Astrocyte (in vitro differentiated cells and primary cell): Measurements from ENCODE around the gene MFAP3.

Experiments
- EZH2 ChIP-seq: IDR thresholded peaks from 2 replicates; pipeline ENCODE4 v1.6.1; 2012; ENCODE audit warnings: mild to moderate bottlenecking, low read length, inconsistent platforms; ENCODE audit not compliant: insufficient read depth
- TF ChIP-seq, protein P1 (sequence below): IDR thresholded peaks from 2 replicates; pipeline ENCODE4 v1.5.1; 2011; ENCODE audit warnings: low read depth, mild to moderate bottlenecking, inconsistent platforms, low read length, moderate library complexity; ENCODE audit not compliant: insufficient read depth

DNA sequence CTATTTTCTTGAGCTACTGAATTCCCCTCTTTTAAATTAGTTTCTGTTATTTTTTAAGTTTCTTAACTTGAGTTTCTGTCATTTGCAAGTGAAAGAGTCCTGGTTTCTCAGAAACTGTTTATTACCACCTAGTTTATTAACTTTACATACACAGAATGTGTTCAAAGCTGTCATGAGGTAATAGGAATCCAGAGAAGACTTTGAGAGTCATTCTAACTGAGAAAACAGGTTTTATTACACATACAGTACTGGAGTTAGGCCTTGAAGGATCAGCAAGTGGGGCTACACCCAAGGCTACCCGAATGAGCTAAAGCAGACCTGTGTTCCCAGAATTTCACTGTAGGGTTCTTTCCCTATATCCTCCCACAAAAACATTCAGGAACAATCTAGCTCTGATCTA, 33.1 kb upstream of the MFAP3 start:
- TF ChIP-seq, protein P1, sequence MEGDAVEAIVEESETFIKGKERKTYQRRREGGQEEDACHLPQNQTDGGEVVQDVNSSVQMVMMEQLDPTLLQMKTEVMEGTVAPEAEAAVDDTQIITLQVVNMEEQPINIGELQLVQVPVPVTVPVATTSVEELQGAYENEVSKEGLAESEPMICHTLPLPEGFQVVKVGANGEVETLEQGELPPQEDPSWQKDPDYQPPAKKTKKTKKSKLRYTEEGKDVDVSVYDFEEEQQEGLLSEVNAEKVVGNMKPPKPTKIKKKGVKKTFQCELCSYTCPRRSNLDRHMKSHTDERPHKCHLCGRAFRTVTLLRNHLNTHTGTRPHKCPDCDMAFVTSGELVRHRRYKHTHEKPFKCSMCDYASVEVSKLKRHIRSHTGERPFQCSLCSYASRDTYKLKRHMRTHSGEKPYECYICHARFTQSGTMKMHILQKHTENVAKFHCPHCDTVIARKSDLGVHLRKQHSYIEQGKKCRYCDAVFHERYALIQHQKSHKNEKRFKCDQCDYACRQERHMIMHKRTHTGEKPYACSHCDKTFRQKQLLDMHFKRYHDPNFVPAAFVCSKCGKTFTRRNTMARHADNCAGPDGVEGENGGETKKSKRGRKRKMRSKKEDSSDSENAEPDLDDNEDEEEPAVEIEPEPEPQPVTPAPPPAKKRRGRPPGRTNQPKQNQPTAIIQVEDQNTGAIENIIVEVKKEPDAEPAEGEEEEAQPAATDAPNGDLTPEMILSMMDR, result no peak
- no peak for TF ChIP-seq EZH2
